Measurements from ENCODE around the gene BTBD2.

Gene BTBD2

GRCh38 chr19:1959928-1960589 lies 55.5 kb downstream of the BTBD2 start:
- no peak for DNase-seq (ENCODE audit: low spot score)

GRCh38 chr19:1957562-1958248 lies 57.8 kb downstream of the BTBD2 start:
- DNase-seq (ENCODE audit: low spot score): no peak

GRCh38 chr19:1956868-1957492 lies 58.5 kb downstream of the BTBD2 start:
- DNase-seq (ENCODE audit: low spot score): no peak

GRCh38 chr19:1956122-1956494 lies 59.4 kb downstream of the BTBD2 start:
- no peak for DNase-seq (ENCODE audit: low spot score)

- no peak for DNase-seq (ENCODE audit: low spot score)
Measured at GRCh38 chr19:1955171-1956121, 60.1 kb downstream of the BTBD2 start.

GRCh38 chr19:1954532-1954933 lies 61.0 kb downstream of the BTBD2 start:
- DNase-seq (ENCODE audit: low spot score): no peak

- no peak for DNase-seq (ENCODE audit: low spot score)
Measured at GRCh38 chr19:1953441-1954094, 61.9 kb downstream of the BTBD2 start.

GRCh38 chr19:1953037-1953436 lies 62.5 kb downstream of the BTBD2 start:
- no peak for DNase-seq (ENCODE audit: low spot score)

- no peak for DNase-seq (ENCODE audit: low spot score)
Measured at GRCh38 chr19:1952635-1953034, 62.9 kb downstream of the BTBD2 start.

GRCh38 chr19:1950640-1951039 lies 64.9 kb downstream of the BTBD2 start:
- DNase-seq (ENCODE audit: low spot score): no peak

GRCh38 chr19:1949304-1950101 lies 66.0 kb downstream of the BTBD2 start:
- DNase-seq (ENCODE audit: low spot score): no peak

- no peak for DNase-seq (ENCODE audit: low spot score)
Measured at GRCh38 chr19:1947651-1948209, 67.8 kb downstream of the BTBD2 start.

- peak; percentile 32 for DNase-seq (ENCODE audit: low spot score)
Measured at GRCh38 chr19:1945899-1946298, 69.6 kb downstream of the BTBD2 start.

- no peak for DNase-seq (ENCODE audit: low spot score)
Measured at GRCh38 chr19:1944916-1945561, 70.5 kb downstream of the BTBD2 start.

- DNase-seq (ENCODE audit: low spot score): no peak
Measured at GRCh38 chr19:1944088-1944915, 71.2 kb downstream of the BTBD2 start.

GRCh38 chr19:1943661-1944087 lies 71.8 kb downstream of the BTBD2 start:
- no peak for DNase-seq (ENCODE audit: low spot score)

GRCh38 chr19:1942934-1943555 lies 72.5 kb downstream of the BTBD2 start:
- DNase-seq (ENCODE audit: low spot score): peak; percentile 31

GRCh38 chr19:1942078-1942933 lies 73.2 kb downstream of the BTBD2 start:
- DNase-seq (ENCODE audit: low spot score): peak; percentile 79

Measured in NAMALWA (cell line).